DOHH2 (cell line): ENCODE results near the gene NFATC4.

Experiments
- H3F3A ChIP-seq: fragments of 200-600 bp; sonication (generic), shearing (Covaris generic); 2 replicates; pipeline ENCODE4 v1.6.0; 2016; ENCODE audit warnings: antibody characterized with exemption, mild to moderate bottlenecking; ENCODE audit not compliant: control insufficient read depth, insufficient read depth
- H3K27ac ChIP-seq: fragments of 200-600 bp; sonication (generic); 2 replicates; pipeline ENCODE4 v1.5.1; 2014; ENCODE audit warnings: low read depth, mild to moderate bottlenecking, low read length, moderate library complexity
- H3K27me3 ChIP-seq: fragments of 200-600 bp; sonication (generic); 2 replicates; pipeline ENCODE4 v1.6.1; 2014; ENCODE audit warnings: mild to moderate bottlenecking, low read length, mixed read lengths; ENCODE audit not compliant: control insufficient read depth
- H3K36me3 ChIP-seq: fragments of 200-600 bp; sonication (generic); 2 replicates; pipeline ENCODE4 v1.6.1; 2014; ENCODE audit warnings: mild to moderate bottlenecking, low read length, moderate library complexity, mixed read lengths; ENCODE audit not compliant: control insufficient read depth
- H3K4me1 ChIP-seq: fragments of 200-600 bp; sonication (generic); 2 replicates; pipeline ENCODE4 v1.6.1; 2014; ENCODE audit warnings: mild to moderate bottlenecking, low read length, mixed read lengths; ENCODE audit not compliant: control insufficient read depth
- H3K4me2 ChIP-seq: fragments of 200-600 bp; sonication (generic); 2 replicates; pipeline ENCODE4 v1.6.0; 2014; ENCODE audit warnings: mild to moderate bottlenecking, low read length, moderate library complexity
- H3K4me3 ChIP-seq: fragments of 200-600 bp; sonication (generic); 2 replicates; pipeline ENCODE4 v1.5.1; 2014; ENCODE audit warnings: mild to moderate bottlenecking, low read length, mixed read lengths
- H3K79me2 ChIP-seq: fragments of 200-600 bp; sonication (generic); 2 replicates; pipeline ENCODE4 v1.6.1; 2014; ENCODE audit warnings: mild to moderate bottlenecking, low read length, mixed read lengths; ENCODE audit not compliant: control insufficient read depth
- H3K9me2 ChIP-seq: fragments of 200-600 bp; sonication (generic); replicated peaks from 2 replicates; pipeline ENCODE4 v1.6.1; 2014; ENCODE audit warnings: mild to moderate bottlenecking, low read length, mixed read lengths; ENCODE audit not compliant: control insufficient read depth
- H3K9me3 ChIP-seq: fragments of 200-600 bp; sonication (generic); 2 replicates; pipeline ENCODE4 v1.6.1; 2014; ENCODE audit warnings: antibody characterized with exemption, low read length, mixed read lengths; ENCODE audit not compliant: control insufficient read depth, insufficient read depth
- H4K20me1 ChIP-seq: fragments of 200-600 bp; sonication (generic); 2 replicates; pipeline ENCODE4 v1.6.0; 2014; ENCODE audit warnings: low read depth, mild to moderate bottlenecking, antibody characterized with exemption, low read length, moderate library complexity; ENCODE audit not compliant: control insufficient read depth, insufficient read depth
- CTCF ChIP-seq: fragments of 200-600 bp; sonication (generic); IDR thresholded peaks from one replicate; pipeline ENCODE4 v1.5.1; 2014; ENCODE audit warnings: antibody characterized with exemption, mild to moderate bottlenecking, low read depth, low read length; ENCODE audit not compliant: poor library complexity, severe bottlenecking
- EZH2phosphoT487 ChIP-seq: fragments of 200-600 bp; sonication (generic); IDR thresholded peaks from 2 replicates; pipeline ENCODE4 v1.6.1; 2017; ENCODE audit warnings: borderline replicate concordance, mild to moderate bottlenecking, antibody characterized with exemption, low read length, moderate library complexity, mixed read lengths

The NFATC4 gene

GRCh38 chr14:24381363-24382063 is 13.5 kb downstream of the NFATC4 start:
- no peaks in the 10 kb centered on the region for H3F3A ChIP-seq
- TF ChIP-seq CTCF (no peak), EZH2phosphoT487 (no peak)
- no peak overlapping the region for H3K4me2 ChIP-seq
- H3K79me2 ChIP-seq = no peaks in the 10 kb centered on the region
- peaks cover 4% of the 10 kb centered on the region; the same call in 1 of the 2 replicates for H3K27me3 ChIP-seq
- no peaks in the 10 kb centered on the region for H3K4me1 ChIP-seq
- H4K20me1 ChIP-seq = no peaks in the 10 kb centered on the region
- H3K4me3 ChIP-seq = no peak overlapping the region
- peaks cover under 1% of the 10 kb centered on the region; the same call in 1 of the 2 replicates for H3K36me3 ChIP-seq
- no peak overlapping the region for H3K27ac ChIP-seq
- no peaks in the 10 kb centered on the region for H3K9me3 ChIP-seq
- H3K9me2 ChIP-seq = no peaks in the 10 kb centered on the region

- Histone ChIP-seq H3K27ac (no peak overlapping the region), H4K20me1 (no peaks in the 10 kb centered on the region), H3K4me1 (no peaks in the 10 kb centered on the region), H3F3A (no peaks in the 10 kb centered on the region), H3K9me2 (no peaks in the 10 kb centered on the region), H3K4me3 (no peak overlapping the region), H3K9me3 (no peaks in the 10 kb centered on the region), H3K27me3 (peaks cover 8% of the 10 kb centered on the region; the same call in 1 of the 2 replicates), H3K36me3 (no peaks in the 10 kb centered on the region; the same call in 1 of the 2 replicates), H3K4me2 (no peak overlapping the region), H3K79me2 (no peaks in the 10 kb centered on the region)
- TF ChIP-seq CTCF (no peak), EZH2phosphoT487 (no peak)
Observed at GRCh38 chr14:24382064-24382371, 14.0 kb downstream of the NFATC4 start.

- Histone ChIP-seq H3K4me3 (no peak overlapping the region), H3K36me3 (no peaks in the 10 kb centered on the region), H3K79me2 (no peaks in the 10 kb centered on the region), H3K27ac (no peak overlapping the region), H3K27me3 (peaks cover 18% of the 10 kb centered on the region), H3K4me2 (no peak overlapping the region), H3K9me3 (no peaks in the 10 kb centered on the region), H3K4me1 (no peaks in the 10 kb centered on the region), H4K20me1 (no peaks in the 10 kb centered on the region), H3F3A (no peaks in the 10 kb centered on the region), H3K9me2 (no peaks in the 10 kb centered on the region)
- no peak for TF ChIP-seq EZH2phosphoT487
- no peak for TF ChIP-seq CTCF
Observed at GRCh38 chr14:24384169-24384568, 16.2 kb downstream of the NFATC4 start.
